ENCODE results near the gene GORASP1. TPM values are rescaled to one million over a fixed set of nuclear protein-coding genes. Genes with fewer than 3 reads are reported as not detected.
A peak's percentile ranks its signal among the peaks of the same experiment; 100 is the strongest.
"Not testable (repeated sequence)": the region's sequence is repeated elsewhere in the genome, so short reads cannot be mapped to it uniquely, and the experiment has no call there.

GORASP1 gene
- total RNA-seq, 1 donor from 2014 or later, result 71.5 TPM

DNA sequence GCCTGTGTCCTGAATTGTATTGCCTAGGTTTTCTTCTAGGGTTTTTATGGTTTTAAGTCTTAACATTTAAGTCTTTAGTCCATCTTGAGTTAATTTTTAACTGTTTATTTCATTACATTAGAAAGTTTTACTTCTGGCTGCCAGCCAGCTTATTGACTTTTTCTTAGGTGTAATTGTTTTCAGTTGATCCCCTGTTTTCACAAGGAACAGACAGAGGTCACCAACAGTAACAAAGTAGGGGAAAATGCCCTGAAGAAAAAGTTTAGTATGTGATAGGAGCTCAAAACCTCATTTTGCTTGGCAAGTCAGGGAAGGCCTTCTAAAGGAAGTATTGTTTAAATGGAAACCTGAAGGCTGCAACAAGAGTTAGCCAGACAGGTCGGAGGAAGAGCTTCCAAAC is 45.2 kb downstream of the GORASP1 start:
- H3K9me3 Mint-ChIP-seq, result peaks cover 7% of the 10 kb centered on the region
- DNase-seq (ENCODE audit: low spot score in 2 of 2, unreplicated experiment in 2 of 2), result no peak
- no peak overlapping the region for H3K4me3 Mint-ChIP-seq
- no peaks in the 10 kb centered on the region for H3K4me1 Mint-ChIP-seq
- TF ChIP-seq CTCF (IDR thresholded peaks at IDR 0.05; ENCODE audit: unreplicated experiment), result no peak
- H3K27ac Mint-ChIP-seq, result no peak overlapping the region
- peaks cover 10% of the 10 kb centered on the region for H3K36me3 Mint-ChIP-seq
- H3K27me3 Mint-ChIP-seq (ENCODE audit: low read depth), result no peaks in the 10 kb centered on the region

DNA sequence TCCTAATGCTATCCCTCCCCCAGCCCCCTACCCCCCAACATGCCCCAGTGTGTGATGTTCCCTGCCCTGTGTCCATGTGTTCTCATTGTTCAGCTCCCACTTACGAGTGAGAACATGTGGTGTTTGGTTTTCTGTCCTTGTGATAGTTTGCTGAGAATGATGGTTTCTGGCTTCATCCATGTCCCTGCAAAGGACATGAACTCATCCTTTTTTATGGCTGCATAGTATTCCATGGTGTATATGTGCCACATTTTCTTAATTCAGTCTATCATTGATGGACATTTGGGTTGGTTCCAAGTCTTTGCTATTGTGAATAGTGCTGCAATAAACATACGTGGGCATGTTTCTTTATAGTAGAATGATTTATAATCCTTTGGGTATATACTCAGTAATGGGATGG is 46.2 kb downstream of the GORASP1 start:
- H3K36me3 Mint-ChIP-seq; H3K4me3 Mint-ChIP-seq; H3K27ac Mint-ChIP-seq; DNase-seq (ENCODE audit: low spot score in 2 of 2, unreplicated experiment in 2 of 2); H3K9me3 Mint-ChIP-seq; H3K4me1 Mint-ChIP-seq; H3K27me3 Mint-ChIP-seq (ENCODE audit: low read depth): not testable (repeated sequence)

DNA sequence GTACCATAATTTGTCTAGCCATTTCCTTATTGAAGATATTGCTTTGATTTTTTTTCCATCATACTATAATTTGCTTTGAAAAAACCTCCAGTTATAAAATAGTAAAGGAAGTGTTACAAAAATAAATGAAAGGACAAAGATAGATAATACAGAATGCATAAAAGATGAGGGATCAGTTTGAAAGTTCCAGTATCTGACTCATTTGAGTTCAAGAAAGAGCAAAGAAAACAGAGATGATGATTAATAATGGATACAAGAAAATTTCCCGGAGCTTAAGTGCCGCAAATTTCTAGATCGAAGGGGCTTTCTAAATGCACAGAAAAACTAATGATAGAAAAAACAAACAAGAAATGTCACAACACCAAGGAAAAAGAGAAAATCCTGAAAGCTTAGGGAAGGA is 51.3 kb downstream of the GORASP1 start:
- H3K4me1 Mint-ChIP-seq, result peaks cover 18% of the 10 kb centered on the region

DNA sequence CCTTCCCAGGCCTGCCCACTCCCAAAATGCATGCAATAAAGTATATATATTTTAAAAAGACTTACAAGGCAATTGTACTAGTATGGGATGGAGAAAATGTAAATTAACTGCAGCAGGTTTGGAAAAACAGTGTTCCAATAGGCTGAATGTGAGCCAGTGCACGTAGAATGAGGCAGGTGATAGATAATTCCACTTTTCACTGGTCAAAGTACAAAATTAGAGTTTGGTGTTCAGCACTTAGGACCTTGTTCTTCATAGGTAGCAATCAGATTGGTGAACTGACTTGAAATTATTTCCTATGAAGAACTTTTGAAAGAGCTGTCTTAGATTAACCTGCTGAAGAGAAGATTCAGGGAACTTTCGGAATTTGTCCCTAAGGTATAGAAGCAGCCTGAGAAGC is 53.7 kb downstream of the GORASP1 start:
- DNase-seq (ENCODE audit: low spot score in 2 of 2, unreplicated experiment in 2 of 2), result no peak
- no peak for TF ChIP-seq CTCF (IDR thresholded peaks at IDR 0.05; ENCODE audit: unreplicated experiment)
- H3K36me3 Mint-ChIP-seq, result peaks cover 5% of the 10 kb centered on the region
- H3K4me1 Mint-ChIP-seq, result peaks cover 18% of the 10 kb centered on the region
- no peak overlapping the region for H3K27ac Mint-ChIP-seq
- peaks cover 6% of the 10 kb centered on the region for H3K27me3 Mint-ChIP-seq (ENCODE audit: low read depth)
- H3K4me3 Mint-ChIP-seq, result peak overlapping the region; percentile 50
- H3K9me3 Mint-ChIP-seq, result no peaks in the 10 kb centered on the region

More for the DNA sequence above, 51.3 kb downstream of the GORASP1 start:
- Mint-ChIP-seq H3K27ac (no peak overlapping the region), H3K27me3 (ENCODE audit: low read depth) (no peaks in the 10 kb centered on the region), H3K4me3 (no peak overlapping the region), H3K36me3 (peaks cover 7% of the 10 kb centered on the region), H3K9me3 (peaks cover 7% of the 10 kb centered on the region)
- no peak for DNase-seq (ENCODE audit: low spot score in 2 of 2, unreplicated experiment in 2 of 2)
- no peak for TF ChIP-seq CTCF (IDR thresholded peaks at IDR 0.05; ENCODE audit: unreplicated experiment)

DNA sequence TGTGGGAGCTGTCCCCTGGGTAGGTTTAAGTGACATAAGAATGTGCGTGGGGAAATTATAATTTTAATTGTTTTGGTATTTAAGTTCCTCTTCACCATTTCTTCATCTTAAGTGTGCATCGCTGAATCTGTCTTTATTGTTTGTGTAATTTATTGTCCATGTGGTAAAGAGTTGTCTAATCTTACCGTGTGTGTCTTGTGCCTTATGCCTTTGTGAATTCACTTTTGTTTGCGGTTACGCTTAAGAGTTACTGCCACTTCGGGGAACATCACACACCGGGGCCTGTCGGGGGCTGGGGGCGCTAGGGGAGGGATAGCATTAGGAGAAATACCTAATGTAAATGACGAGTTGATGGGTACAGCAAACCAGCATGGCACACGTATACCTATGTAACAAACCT is 54.8 kb downstream of the GORASP1 start:
- peak overlapping the region; percentile 97 for H3K27ac Mint-ChIP-seq
- peaks cover 18% of the 10 kb centered on the region for H3K4me1 Mint-ChIP-seq
- peaks cover 8% of the 10 kb centered on the region for H3K27me3 Mint-ChIP-seq (ENCODE audit: low read depth)
- peak overlapping the region; percentile 95 for H3K4me3 Mint-ChIP-seq
- no peaks in the 10 kb centered on the region for H3K9me3 Mint-ChIP-seq
- DNase-seq (ENCODE audit: low spot score in 2 of 2, unreplicated experiment in 2 of 2), result no peak
- TF ChIP-seq CTCF (IDR thresholded peaks at IDR 0.05; ENCODE audit: unreplicated experiment), result no peak
- no peaks in the 10 kb centered on the region for H3K36me3 Mint-ChIP-seq

GRCh38 chr3:39051649-39052561 is 55.5 kb downstream of the GORASP1 start, which contains the start of the genes SCN11A and WDR48:
SCN11A (minus strand) TSS chr3:39051944; CDS start chr3:38950362, 101,582 bp downstream.
WDR48 (plus strand) TSS chr3:39052016; CDS start chr3:39052026, 10 bp downstream.
- TF ChIP-seq CTCF (IDR thresholded peaks at IDR 0.05; ENCODE audit: unreplicated experiment), result no peak
- Mint-ChIP-seq H3K4me1 (peaks cover 18% of the 10 kb centered on the region), H3K27me3 (ENCODE audit: low read depth) (peaks cover 8% of the 10 kb centered on the region), H3K9me3 (no peaks in the 10 kb centered on the region), H3K36me3 (no peaks in the 10 kb centered on the region), H3K4me3 (peak within 1 kb of the TSS; percentile 95), H3K27ac (peak within 1 kb of the TSS; percentile 97)
- DNase-seq (ENCODE audit: low spot score in 2 of 2, unreplicated experiment in 2 of 2), result peak; percentile 83 to 89

All from mesothelial cell of epicardium (in vitro differentiated cells).